OCI-LY7 (cell line): Measurements from ENCODE around the gene AKAP13. TPM values are rescaled to one million over a fixed set of nuclear protein-coding genes. Genes with fewer than 3 reads are reported as not detected.

ENCODE experiments used
- BruUV-seq: library from RNA; stranded (reverse); fragments of 400-500 nt; replicated peaks from 2 replicates; lab custom pipeline; 2021; lab: Mats Ljungman, UMichigan
- CTCF ChIA-PET: fragments of 300-600 bp; sonication (Branson Sonifier 250); formaldehyde crosslinking; loops from one replicate; lab custom pipeline; 2022; ENCODE audit warnings: antibody characterized with exemption; ENCODE audit not compliant: unreplicated experiment; lab: Charles Lee
- POLR2A ChIA-PET: fragments of 300-600 bp; sonication (Branson Sonifier 250); formaldehyde crosslinking; loops from one replicate; lab custom pipeline; 2022; ENCODE audit warnings: antibody characterized with exemption; lab: Charles Lee
- DNase-seq: peaks from one replicate; pipeline ENCODE4 v3.0.0-alpha.2; 2015; ENCODE audit warnings: low spot score
- H2AFZ ChIP-seq: fragments of 200-600 bp; sonication (generic), shearing (Covaris generic); 2 replicates; pipeline ENCODE4 v1.6.1; 2014; ENCODE audit warnings: mild to moderate bottlenecking, antibody characterized with exemption, low read length, moderate library complexity
- H3K27ac ChIP-seq: fragments of 200-600 bp; sonication (generic); 2 replicates; pipeline ENCODE4 v1.5.1; 2014; ENCODE audit warnings: mixed run types, low read depth, mild to moderate bottlenecking, moderate library complexity, low read length, inconsistent platforms; ENCODE audit not compliant: poor library complexity, severe bottlenecking
- H3K36me3 ChIP-seq: fragments of 200-600 bp; sonication (generic); 2 replicates; pipeline ENCODE4 v1.6.1; 2014; ENCODE audit warnings: mild to moderate bottlenecking, antibody characterized with exemption, low read length, moderate library complexity, mixed read lengths; ENCODE audit not compliant: insufficient read depth
- H3K4me1 ChIP-seq: fragments of 200-600 bp; sonication (generic); 2 replicates; pipeline ENCODE4 v1.5.1; 2014; ENCODE audit warnings: mild to moderate bottlenecking, low read length; ENCODE audit not compliant: insufficient read depth, poor library complexity, severe bottlenecking
- H3K4me2 ChIP-seq: fragments of 200-600 bp; sonication (generic); 2 replicates; pipeline ENCODE4 v1.6.1; 2014; ENCODE audit warnings: mild to moderate bottlenecking, low read length
- H3K4me3 ChIP-seq: fragments of 200-600 bp; sonication (generic); 2 replicates; pipeline ENCODE4 v1.5.1; 2014; ENCODE audit warnings: mild to moderate bottlenecking, low read depth, low read length; ENCODE audit not compliant: poor library complexity, severe bottlenecking
- H3K79me2 ChIP-seq: fragments of 200-600 bp; sonication (generic); 2 replicates; pipeline ENCODE4 v1.6.1; 2016; ENCODE audit warnings: low read depth, mild to moderate bottlenecking, low read length, moderate library complexity, mixed read lengths; ENCODE audit not compliant: insufficient read depth
- H3K9me2 ChIP-seq: fragments of 200-600 bp; sonication (generic); 2 replicates; pipeline ENCODE4 v1.6.1; 2016; ENCODE audit warnings: mild to moderate bottlenecking, low read length, mixed read lengths; ENCODE audit not compliant: insufficient read depth
- H3K9me3 ChIP-seq: fragments of 200-600 bp; sonication (generic); 2 replicates; pipeline ENCODE4 v1.6.1; 2014; ENCODE audit warnings: mild to moderate bottlenecking, mixed run types, low read length, mixed read lengths
- H4K20me1 ChIP-seq: fragments of 200-600 bp; sonication (generic); 2 replicates; pipeline ENCODE4 v1.6.1; 2014; ENCODE audit warnings: mild to moderate bottlenecking, antibody characterized with exemption, low read length, moderate library complexity, mixed read lengths; ENCODE audit not compliant: insufficient read depth
- CTCF ChIP-seq: fragments of 200-600 bp; sonication (generic); conservative IDR thresholded peaks from 2 replicates; pipeline ENCODE4 v1.5.1; 2014; ENCODE audit warnings: mild to moderate bottlenecking, antibody characterized with exemption, low read length, moderate library complexity, mixed read lengths
- EZH2phosphoT487 ChIP-seq: fragments of 200-600 bp; sonication (generic); IDR thresholded peaks from 2 replicates; pipeline ENCODE4 v1.6.1; 2018; ENCODE audit warnings: low read depth, borderline replicate concordance, mild to moderate bottlenecking, mixed run types, antibody characterized with exemption, low read length, moderate library complexity, mixed read lengths
- intact Hi-C: fragments of 100-400 bp; cut with micrococcal nuclease; formaldehyde crosslinking; loops from one replicate; pipeline ENCODE4 v1.10.0; 2022; ENCODE audit not compliant: unreplicated experiment
- total RNA-seq, 2 experiments: library from RNA; depleted of rRNA in 1 of 2; stranded (reverse); fragments of >200 nt in 1 of 2; shearing (Covaris generic) in 1 of 2; gene quantifications; 2 replicates each; pipeline ENCODE4 v1.2.3, GENCODE V29; 2014 to 2022

AKAP13 gene
- total RNA-seq, 2 experiments from 2014 or later: 140 to 250 TPM

GRCh38 chr15:85768595-85769168 is 388.3 kb downstream of the AKAP13 start:
- Histone ChIP-seq H3K9me3 (no peaks in the 10 kb centered on the region), H3K27ac (no peak overlapping the region), H2AFZ (no peak overlapping the region), H3K79me2 (no peaks in the 10 kb centered on the region), H3K4me2 (no peak overlapping the region), H4K20me1 (no peaks in the 10 kb centered on the region), H3K4me3 (no peak overlapping the region), H3K9me2 (no peaks in the 10 kb centered on the region), H3K36me3 (no peaks in the 10 kb centered on the region), H3K4me1 (no peaks in the 10 kb centered on the region)
- intact Hi-C loops: no loop called here
- ChIA-PET CTCF (no interaction called here), POLR2A (interaction anchor here (0.6 kb wide), 1 partner anchor 391 kb away, joined by 4 read pairs; no protein-coding TSS in a partner anchor)
- no peak for DNase-seq
- no TSS peak for BruUV-seq
- TF ChIP-seq CTCF (no peak), EZH2phosphoT487 (no peak)

GRCh38 chr15:85769182-85769900 is 388.9 kb downstream of the AKAP13 start:
- no peaks in the 10 kb centered on the region for H3K9me3 ChIP-seq
- no peaks in the 10 kb centered on the region for H3K36me3 ChIP-seq
- BruUV-seq: no TSS peak
- H3K4me1 ChIP-seq: no peaks in the 10 kb centered on the region
- H4K20me1 ChIP-seq: no peaks in the 10 kb centered on the region
- TF ChIP-seq EZH2phosphoT487 (no peak), CTCF (no peak)
- no peak overlapping the region for H3K4me2 ChIP-seq
- no peaks in the 10 kb centered on the region for H3K9me2 ChIP-seq
- ChIA-PET CTCF (no interaction called here), POLR2A (no interaction called here)
- intact Hi-C loops: no loop called here
- no peaks in the 10 kb centered on the region for H3K79me2 ChIP-seq
- DNase-seq: no peak
- H3K4me3 ChIP-seq: no peak overlapping the region
- no peak overlapping the region for H2AFZ ChIP-seq
- no peak overlapping the region for H3K27ac ChIP-seq
